Activated CD4-positive, CD25-positive, alpha-beta regulatory T cell treated with anti-CD3 and anti-CD28 coated beads, Interleukin-2, amount 50 U/mL, for 24 hours (primary cell): ENCODE results near the gene ZNF410.
A peak's percentile ranks its signal among the peaks of the same experiment; 100 is the strongest.
"Not testable (repeated sequence)": the region's sequence is repeated elsewhere in the genome, so short reads cannot be mapped to it uniquely, and the experiment has no call there.

Experiments
- ATAC-seq, 2 donors: fragments of 150-1000 bp; cut with Tn5 transposase; one replicate each; pipeline ENCODE4 v1.10.0; 2021; ENCODE audit warnings: mild to moderate bottlenecking in 1 of 2, moderate library complexity in 1 of 2

The ZNF410 gene

GRCh38 chr14:73887694-73888459, 1.2 kb downstream of the ZNF410 start:
- ATAC-seq = no peak

- no peak for ATAC-seq
These were observed 1.7 kb downstream of the ZNF410 start for GRCh38 chr14:73888460-73888725.

DNA sequence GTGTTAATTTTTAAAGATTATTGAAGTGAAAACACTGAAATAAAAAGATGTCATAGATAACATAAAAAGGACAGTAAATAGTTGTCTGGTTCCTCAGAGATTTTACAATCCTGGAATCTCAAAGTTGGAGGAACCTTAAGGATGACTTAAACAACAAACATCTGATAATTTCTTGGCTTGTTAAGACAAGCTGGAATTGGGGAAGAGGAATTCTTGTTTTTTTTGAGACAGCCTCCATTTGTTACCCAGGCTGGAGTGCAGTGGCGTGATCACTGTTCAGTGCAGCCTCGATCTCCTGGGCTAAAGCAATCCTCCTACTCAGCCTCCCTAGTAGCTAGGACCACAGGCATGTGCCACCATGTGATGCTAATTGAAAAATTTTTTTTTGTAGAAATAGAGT, 2.3 kb downstream of the ZNF410 start:
- ATAC-seq = no peak

DNA sequence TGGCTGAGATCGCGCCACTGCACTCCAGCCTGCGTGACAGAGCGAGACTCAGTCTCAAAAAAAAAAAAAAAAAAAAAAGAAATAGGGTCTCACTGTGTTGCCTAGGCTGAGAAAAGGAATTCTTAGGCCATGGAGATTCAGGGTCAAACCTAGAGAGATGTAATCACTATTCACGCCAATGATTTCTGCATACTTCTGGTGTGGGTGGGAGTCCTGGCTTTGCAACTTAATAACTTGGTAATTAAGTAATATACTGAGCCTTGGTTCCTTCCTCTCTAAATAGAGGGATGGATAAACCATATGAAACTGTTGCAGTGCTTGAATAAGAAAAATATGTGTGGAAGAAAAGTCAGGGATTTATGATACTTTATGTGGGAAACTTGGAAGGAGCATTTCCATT, 2.7 kb downstream of the ZNF410 start:
- ATAC-seq = no peak

GRCh38 chr14:73894180-73894687, 7.6 kb downstream of the ZNF410 start:
- ATAC-seq = not testable (repeated sequence)

DNA sequence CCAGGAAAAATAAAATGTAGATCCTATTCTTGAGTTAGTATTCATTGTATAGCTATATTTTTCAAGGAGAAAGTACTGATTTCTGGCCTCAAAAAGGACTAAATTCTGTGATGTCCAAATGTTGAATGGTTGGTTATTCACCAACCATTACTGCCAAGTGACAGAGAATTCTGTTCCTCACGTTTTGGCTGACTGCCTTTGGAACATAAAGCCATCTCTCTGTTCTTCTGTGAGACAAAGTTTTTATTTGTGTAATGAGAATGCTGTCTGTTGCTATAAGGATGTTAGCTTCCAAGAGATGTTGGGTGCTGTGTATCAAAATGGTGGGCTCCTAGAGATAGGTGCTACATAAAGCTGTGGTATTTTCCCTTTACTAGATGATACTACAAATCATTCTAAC, 9.3 kb downstream of the ZNF410 start:
- ATAC-seq = no peak

DNA sequence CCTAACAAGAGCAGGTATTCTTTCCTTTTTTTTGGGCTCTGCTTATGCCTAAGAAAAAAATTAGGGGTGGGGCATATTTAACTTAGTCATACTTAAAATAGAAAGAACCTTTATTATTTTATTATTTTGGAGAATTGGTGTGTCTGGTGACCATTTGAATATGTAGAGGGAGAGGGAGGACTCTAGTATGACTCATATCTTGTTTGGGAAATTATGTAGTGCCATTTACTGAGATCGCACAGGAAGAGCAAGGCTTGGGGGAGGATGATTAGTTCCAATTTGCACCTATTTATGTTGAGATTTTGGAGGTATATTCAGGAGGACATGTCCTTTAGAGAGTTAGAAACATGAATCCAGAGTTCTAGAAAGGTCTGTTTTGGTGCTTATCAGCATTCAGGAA, 9.9 kb downstream of the ZNF410 start:
- ATAC-seq = peak; percentile 24 to 25

DNA sequence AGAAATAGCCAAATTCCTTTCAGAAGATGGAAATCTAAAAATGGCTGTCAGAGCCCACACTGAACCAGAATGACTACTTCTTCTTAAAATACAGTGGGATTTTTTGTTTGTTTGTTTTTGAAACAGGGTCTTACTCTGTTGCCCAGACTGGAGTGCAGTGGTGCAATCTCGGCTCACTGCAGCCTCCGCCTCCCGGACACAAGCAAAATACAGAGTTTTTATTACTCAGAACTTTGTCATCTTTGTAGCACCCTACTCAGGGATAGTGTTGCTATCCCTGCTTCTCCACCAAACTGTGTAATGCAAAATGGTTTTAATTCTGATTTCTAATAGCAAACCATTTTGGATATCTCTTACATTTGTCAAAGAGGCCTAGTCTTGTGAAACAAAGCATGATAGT, 16.4 kb downstream of the ZNF410 start:
- ATAC-seq = no peak

GRCh38 chr14:73909681-73910080, 23.0 kb downstream of the ZNF410 start:
- no peak for ATAC-seq

DNA sequence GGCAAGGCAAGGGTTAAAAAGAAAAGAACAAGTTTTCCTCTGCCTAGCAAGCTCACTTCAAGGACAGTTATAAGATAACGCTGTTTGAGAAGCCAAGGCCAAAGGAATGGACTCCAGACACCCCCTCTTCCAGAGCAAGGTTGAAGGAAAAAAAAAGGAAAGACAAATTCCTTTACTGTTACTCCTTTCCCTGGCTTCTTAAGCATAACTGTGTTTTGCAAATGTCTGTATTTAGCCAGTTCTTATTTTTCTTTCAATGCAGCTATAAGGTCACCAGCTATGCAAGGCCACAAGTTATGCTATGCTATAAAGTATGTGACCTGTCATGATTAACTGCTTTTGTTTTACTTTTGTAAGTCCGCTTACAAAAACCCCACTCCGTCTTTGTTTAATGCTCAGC, 26.6 kb downstream of the ZNF410 start:
- no peak for ATAC-seq

- ATAC-seq = no peak
These were observed 29.7 kb downstream of the ZNF410 start for GRCh38 chr14:73916324-73916723.

DNA sequence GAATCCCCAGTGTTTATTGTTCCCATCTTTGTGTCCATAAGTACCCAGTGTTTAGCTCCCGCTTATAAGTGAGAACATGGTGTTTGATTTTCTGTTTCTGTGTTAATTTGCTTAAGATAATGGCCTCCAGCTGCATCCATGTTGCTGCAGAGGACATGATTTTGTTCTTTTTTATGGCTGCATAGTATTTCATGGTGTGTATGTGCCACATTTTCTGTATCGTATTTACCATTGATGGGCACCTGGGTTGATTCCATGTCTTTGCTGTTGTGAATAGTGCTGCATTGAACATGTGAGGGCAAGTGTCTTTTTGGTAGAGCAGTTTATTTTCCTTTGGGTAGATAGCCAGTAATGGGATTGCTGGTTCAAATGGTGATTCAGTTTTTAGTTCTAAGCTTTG, 32.8 kb downstream of the ZNF410 start:
- ATAC-seq = not testable (repeated sequence)

DNA sequence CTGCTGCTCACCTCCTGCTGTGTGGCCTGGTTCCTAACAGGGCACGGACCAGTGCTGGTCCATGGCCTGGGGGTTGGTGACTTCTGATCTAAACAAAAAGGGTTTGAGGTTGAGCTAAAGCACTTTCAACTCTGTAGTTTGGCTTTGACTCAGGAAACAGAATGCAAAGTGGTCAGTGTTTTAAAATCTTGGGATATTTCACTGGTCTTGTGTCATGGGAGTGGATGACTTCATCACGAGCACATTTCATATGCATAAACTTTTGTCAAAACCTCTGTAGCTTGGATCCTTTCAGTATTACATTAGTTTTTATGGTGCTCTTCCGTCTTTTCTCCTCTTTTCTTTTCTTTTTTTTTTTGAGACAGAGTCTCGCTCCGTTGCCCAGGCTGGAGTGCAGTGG, 37.7 kb downstream of the ZNF410 start:
- no peak for ATAC-seq

DNA sequence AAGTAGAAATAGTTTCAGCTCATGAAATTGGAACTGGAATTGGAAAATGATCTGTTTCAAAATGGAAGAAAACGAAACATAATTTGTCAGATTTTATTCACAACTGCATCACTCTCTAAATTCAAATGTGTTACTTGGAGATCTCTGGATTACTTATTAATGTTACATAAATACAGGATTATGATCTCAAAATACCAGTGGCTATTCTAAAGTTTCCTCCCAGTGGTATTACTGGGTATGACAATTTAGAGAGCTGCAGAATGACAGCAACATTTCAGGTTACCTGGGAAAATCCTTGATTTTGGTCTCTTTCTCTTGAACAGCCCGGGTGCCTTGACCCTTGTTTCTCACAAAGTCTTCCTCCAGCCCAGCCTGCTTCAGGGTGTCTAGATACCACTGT, 49.0 kb downstream of the ZNF410 start:
- no peak for ATAC-seq

GRCh38 chr14:73936548-73936947, 49.9 kb downstream of the ZNF410 start:
- ATAC-seq = no peak

DNA sequence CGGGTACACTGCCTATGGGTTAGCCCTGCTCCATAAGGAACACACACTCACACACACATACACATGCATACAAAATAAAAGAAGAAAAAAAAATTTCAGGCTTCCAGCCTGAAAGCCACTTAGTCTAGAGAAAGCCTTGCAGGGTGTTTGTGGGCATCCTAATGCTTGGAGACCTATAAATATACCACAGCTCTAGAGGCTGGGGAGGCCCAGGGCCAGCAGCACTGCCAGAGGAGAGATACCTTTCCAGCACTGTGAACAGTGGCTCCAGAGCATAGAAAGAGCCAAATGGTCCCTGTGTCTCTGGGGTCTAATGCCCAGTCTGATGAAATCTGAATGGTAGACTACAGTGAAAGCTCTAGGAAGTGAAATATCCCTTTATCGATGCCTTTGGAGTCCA, 50.4 kb downstream of the ZNF410 start:
- ATAC-seq = no peak

DNA sequence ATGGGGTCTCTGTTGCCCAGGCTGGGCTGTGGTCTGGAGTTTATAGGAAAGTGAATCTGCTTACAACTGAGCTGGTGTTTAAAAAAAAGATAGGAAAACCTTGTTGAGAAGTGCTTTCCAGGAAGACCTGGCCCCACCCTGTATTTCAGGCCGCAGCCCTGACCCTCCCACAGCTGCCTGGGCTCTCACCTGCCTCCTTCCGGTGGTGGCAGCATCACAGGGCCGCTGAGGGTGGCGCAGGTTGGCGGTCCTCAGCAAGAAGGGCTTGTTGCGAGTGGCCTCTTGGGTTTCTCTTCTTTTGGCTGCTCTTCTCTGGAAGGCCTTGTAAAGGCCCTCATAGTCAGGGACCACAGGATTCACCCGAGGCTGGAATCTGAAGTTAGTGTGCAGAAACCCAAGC, 55.5 kb downstream of the ZNF410 start:
- no peak for ATAC-seq

DNA sequence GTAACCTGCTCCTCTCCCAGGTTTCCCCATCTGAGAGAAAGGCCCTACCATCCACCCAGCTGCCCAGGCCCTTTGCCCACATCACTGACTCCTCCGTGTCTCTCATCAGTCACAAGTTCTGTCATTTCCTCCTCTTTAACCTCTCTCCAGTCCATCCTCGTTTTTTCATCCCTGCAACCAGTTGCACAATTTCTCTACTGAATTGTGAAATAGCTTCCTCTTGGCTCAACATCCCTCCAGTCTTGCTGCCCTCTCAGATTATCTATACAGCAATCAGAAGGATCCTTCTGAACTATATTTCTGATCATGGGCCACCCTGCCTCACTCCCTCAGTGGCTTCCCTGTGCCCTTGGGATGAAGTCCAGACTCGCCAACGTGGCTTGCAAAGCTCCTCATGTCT, 56.4 kb downstream of the ZNF410 start:
- no peak for ATAC-seq

- ATAC-seq = no peak
These were observed 57.9 kb downstream of the ZNF410 start for GRCh38 chr14:73944432-73945158.

DNA sequence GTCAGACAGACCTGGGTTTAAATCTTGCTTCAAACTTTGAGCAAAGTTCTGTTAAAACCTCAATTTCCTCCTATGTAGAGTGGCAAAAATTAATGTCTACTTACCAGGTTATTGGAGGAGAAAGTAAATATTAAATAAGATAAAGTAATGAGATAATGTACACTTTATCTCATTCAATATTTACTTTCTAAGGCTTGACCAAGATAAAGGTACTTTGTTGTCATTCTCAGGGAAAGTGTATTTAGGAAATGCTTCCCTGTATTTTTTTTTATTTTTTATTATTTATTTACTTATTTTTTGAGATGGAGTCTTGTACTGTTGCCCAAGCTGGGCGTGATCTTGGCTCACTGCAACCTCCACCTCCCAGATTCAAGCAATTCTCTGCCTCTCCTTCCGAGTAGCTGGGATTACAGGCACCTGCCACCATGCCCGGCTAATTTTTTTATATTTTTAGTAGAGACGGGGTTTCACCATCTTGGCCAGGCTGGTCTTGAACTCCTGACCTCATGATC, 58.6 kb downstream of the ZNF410 start:
- ATAC-seq = no peak

GRCh38 chr14:73949752-73950734, 63.4 kb downstream of the ZNF410 start, which contains the start of the genes COQ6 and FAM161B:
COQ6 (plus strand) TSS chr14:73950302; CDS start chr14:73950333, 31 bp downstream.
FAM161B (minus strand) TSS chr14:73950094; CDS start chr14:73950026, 68 bp downstream.
- peak; percentile 96 to 97 for ATAC-seq

DNA sequence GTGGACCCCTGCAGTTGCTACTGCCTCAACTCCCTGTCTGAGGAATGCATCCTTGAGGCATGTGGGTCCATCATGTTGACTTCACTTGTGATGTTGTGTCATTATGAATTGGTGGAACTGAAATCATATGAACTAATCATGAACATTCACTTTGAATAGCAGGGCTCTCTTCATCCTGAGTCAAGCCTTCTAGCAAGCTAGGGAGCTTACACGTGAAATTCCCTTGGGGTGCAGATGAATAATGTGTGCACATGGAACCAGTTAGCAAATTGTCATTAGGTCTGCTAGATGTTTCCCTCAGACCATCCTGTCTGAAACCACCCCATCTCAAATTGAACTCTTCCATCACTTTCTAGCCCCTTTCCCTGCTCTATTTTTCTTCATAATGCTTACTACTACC, 67.1 kb downstream of the ZNF410 start:
- no peak for ATAC-seq

GRCh38 chr14:73955674-73956073, 69.0 kb downstream of the ZNF410 start:
- ATAC-seq = no peak
